GM21515 (cell line): ENCODE measurements around the gene FFAR1.

Source experiments
- ATAC-seq: cut with Tn5 transposase; IDR thresholded peaks from one replicate; pipeline ENCODE4 v1.9.1; 2021; ENCODE audit not compliant: unreplicated experiment

FFAR1 gene

GRCh38 chr19:35383536-35383935 lies 35.8 kb downstream of the FFAR1 start:
- ATAC-seq, result no peak

- ATAC-seq, result no peak
Measured at GRCh38 chr19:35388277-35389054, 40.8 kb downstream of the FFAR1 start.

GRCh38 chr19:35389192-35389861 lies 41.6 kb downstream of the FFAR1 start:
- no peak for ATAC-seq

- no peak for ATAC-seq
Measured at GRCh38 chr19:35392742-35393715, 45.3 kb downstream of the FFAR1 start.

- ATAC-seq, result no peak
Measured at GRCh38 chr19:35395382-35396199, 47.9 kb downstream of the FFAR1 start.

GRCh38 chr19:35396240-35396885 lies 48.7 kb downstream of the FFAR1 start:
- no peak for ATAC-seq

- no peak for ATAC-seq
Measured at GRCh38 chr19:35397064-35397463, 49.4 kb downstream of the FFAR1 start.
